HG03439 (cell line): Measurements from ENCODE around the gene KRTAP2-1.
"Not testable (repeated sequence)": the region's sequence is repeated elsewhere in the genome, so short reads cannot be mapped to it uniquely, and the experiment has no call there.

Experiments
- ATAC-seq: cut with Tn5 transposase; IDR thresholded peaks from one replicate; pipeline ENCODE4 v1.9.1; 2021; ENCODE audit warnings: mild to moderate bottlenecking, moderate library complexity; ENCODE audit not compliant: unreplicated experiment

KRTAP2-1 gene

DNA sequence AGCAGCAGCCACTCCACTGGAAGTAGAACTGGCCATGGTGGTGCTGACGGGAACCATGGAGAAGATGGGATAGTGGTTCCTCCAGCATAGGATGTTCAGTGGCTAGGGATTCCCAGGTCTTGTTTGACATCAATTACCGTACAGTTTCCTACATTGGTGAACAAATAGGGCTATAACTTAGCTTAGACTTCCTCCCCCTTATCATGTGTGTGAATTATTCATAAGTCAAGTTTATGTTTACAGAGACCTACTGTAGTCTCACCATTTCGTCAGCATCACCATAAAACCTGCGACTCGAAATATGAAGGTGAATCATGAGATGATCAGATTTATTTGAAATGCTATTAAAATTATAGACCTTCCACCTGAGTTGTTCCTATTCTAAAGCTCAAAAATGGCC is 11.6 kb upstream of the KRTAP2-1 start:
- ATAC-seq: no peak

GRCh38 chr17:41057547-41057946 is 10.4 kb upstream of the KRTAP2-1 start:
- no peak for ATAC-seq

DNA sequence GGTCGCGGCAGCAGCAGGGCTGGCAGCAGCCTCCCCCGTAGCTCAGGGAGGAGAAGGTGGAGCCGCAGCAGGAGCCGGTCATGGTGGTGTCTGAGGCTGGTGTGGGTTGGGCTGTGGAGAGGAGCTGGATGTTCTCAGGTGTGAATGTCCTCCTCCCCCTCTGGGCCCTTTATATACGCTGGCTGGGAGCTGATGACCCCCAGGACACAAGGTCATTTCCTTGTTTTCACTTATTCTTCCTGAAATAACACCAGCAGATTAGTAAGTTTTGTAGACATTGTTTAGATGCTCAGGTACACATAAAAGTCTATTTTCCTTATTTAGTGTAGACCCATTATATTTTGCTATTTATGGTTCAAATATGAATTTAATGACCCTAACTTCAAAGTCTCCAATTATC is 8.0 kb upstream of the KRTAP2-1 start, which contains the start of gene KRTAP2-2:
KRTAP2-2 (minus strand) TSS at position 101 of the 400 bp plus-strand sequence; CDS start at position 82, 19 bp downstream.
- ATAC-seq: not testable (repeated sequence)

- ATAC-seq: not testable (repeated sequence)
These were observed 7.4 kb upstream of the KRTAP2-1 start for GRCh38 chr17:41054556-41054955.

- no peak for ATAC-seq
These were observed 6.9 kb upstream of the KRTAP2-1 start for GRCh38 chr17:41054025-41054424.

DNA sequence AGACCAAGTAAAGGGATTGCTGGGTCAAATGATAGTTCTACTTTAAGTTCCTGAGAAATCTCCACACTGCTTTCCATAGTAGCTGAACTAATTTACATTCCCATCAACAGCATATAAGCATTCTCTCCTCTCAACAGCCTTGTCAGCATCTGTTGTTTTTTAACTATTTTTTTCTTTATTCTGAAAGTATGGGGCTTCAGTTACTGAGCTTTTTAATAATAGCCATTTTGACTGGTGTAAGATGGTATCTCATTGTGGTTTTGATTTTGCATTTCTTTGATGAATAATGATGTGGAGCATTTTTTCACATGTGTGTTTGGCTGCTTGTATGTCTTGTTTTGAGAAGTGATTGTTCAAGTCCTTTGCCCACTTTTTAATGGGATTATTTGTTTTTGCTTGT is 5.5 kb upstream of the KRTAP2-1 start:
- no peak for ATAC-seq

DNA sequence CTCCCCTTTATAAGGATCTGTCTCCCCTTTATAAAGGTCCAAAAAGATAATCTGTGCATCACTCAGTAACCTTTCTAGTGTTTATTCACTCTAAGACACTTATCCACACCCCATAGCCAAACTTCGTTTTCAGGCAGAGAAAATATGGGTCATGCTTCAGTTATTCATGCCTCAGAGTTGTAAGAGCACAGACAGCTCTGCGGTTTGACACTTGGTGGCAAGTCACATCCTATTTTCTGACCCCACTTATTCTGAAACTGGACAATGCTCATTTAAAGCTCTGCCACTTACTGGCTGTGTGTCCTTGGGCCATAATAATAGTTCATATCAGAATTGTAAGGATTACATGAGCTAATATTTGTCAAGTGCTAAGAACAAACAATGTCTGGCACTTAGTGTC is 2.0 kb upstream of the KRTAP2-1 start:
- no peak for ATAC-seq

- no peak for ATAC-seq
These were observed 1.3 kb upstream of the KRTAP2-1 start for GRCh38 chr17:41048441-41048840.

DNA sequence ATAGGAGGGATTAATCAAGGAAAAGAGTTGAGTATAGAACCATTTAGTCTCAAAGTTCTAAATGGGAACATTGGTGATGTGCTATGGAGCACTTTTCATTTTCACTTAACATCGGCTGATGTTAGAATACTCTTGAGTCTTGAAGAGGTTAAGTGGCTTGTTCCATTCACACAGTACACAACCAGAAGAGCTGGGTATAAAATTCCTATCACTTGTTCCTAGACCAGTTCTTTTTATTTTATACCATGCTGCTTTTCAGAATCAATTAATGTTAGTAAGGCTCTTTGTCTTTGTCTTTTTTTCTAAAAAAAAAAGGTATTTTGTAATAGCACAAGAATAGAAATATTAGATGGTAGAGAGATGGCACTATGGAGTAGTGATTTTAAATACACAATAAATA is 4.2 kb downstream of the KRTAP2-1 start:
- no peak for ATAC-seq

DNA sequence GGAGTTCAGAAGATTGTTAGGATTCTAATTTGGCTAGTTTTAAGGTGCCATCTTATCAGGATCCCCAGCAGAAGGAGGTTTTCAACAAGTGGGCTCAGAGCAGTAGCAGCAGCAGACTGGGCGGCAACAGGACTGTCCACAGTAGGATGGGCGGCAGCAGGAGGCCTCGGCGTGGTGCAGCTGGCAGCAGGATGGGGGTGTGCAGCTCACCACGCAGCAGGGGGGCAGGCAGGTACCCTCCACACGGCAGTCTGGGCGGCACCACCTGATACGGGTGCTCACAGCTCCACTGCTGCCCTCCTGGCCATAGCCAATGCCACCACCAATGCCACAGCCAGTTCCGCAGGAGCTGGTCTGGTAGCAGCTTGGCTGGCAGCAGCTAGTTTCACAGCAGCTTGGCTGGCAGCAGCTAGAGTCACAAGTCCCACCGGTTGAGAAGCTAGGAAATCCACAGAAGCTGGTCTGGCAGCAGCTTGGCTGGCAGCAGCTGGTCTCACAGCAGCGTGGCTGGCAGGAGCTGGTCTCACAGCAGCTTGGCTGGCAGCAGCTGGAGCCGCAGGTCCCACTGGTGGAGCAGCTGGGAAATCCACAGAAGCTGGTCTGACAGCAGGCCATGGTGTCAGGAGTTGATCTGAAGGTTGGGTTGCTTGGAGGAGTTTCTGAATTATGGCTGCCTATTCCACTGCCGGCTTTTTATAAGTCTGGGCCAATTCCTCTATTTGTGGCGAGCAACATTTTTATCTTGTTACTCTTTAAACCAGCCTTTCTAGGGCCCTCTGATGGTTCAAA is 6.1 kb downstream of the KRTAP2-1 start, which contains the start of gene KRTAP1-1:
KRTAP1-1 (minus strand) TSS at position 668 of the 789 bp plus-strand sequence; CDS start at position 615, 53 bp downstream.
- not testable (repeated sequence) for ATAC-seq

DNA sequence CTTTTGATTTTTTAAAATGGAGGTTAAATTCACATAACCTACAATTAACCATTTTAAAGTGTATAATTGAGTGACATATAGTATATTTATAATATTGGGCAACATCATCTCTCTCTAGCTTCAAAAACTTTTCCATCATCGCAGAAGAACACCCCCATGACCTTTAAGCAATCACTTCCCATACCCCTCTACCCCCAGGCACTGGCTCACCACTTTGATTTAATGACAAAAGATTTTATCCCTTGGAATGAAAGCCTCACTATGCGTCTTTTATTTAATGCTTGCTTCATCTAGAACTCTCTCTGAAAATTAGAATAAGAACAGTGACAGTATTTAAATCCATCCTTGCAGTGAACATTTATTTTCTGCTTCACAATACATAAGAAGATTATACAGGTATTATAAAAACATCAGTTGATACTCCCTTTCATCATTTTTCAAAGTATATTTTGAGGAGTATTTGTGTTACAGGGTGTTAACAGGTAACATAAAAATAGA is 9.2 kb downstream of the KRTAP2-1 start:
- no peak for ATAC-seq

- ATAC-seq: not testable (repeated sequence)
These were observed 12.7 kb downstream of the KRTAP2-1 start, which contains the start of gene KRTAP1-3 for GRCh38 chr17:41034346-41034935. TSS of gene KRTAP1-3 (minus strand) at chr17:41034874. CDS start at chr17:41034821, 53 bp downstream.

- no peak for ATAC-seq
These were observed 17.4 kb downstream of the KRTAP2-1 start, which contains the start of gene KRTAP1-4 for GRCh38 chr17:41029633-41030245. TSS of gene KRTAP1-4 (minus strand) at chr17:41030195. CDS start at chr17:41030078, 117 bp downstream.

GRCh38 chr17:41026715-41027471 is 20.2 kb downstream of the KRTAP2-1 start, which contains the start of gene KRTAP1-5:
TSS of gene KRTAP1-5 (minus strand) at chr17:41027208. CDS start at chr17:41027155, 53 bp downstream.
- no peak for ATAC-seq

DNA sequence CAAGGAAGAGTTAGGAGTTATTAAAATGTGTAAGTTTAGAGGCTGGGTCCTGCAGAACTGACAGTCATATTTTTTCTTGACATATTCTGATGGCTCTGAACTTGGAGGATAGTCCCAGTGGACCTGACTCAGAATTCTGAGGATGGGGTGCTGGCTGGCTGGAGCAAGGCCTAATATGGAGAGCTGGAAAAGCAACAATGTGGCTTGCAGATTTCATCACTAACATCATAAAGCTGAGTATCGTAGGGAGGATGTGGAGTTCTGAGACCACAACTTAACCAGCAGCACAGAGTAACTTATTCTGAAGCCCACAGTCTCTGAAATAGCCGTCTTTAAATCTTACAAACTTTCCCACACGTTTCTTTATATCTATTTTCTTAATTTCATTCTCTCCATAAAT is 22.4 kb downstream of the KRTAP2-1 start:
- ATAC-seq: no peak

DNA sequence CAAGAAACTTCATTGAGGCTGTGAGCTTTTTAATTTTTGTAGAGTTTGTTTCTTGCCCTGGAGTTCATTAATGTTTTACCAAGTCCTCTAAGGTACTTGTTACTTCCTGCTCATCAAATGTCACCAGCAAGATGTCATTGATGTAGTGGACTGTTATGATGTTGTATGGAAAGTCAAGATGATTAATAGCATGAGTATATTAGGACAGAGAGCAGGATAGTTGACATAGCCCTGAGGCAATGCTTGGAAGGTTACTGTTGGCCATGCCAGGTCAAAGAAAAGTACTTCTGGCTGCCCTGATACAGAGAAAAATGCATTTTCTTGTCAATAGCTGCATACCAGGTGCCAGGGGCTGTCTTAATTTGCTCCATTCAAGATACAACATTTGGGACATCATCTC is 26.8 kb downstream of the KRTAP2-1 start:
- no peak for ATAC-seq

GRCh38 chr17:41019415-41019814 is 27.7 kb downstream of the KRTAP2-1 start:
- ATAC-seq: no peak

- ATAC-seq: no peak
These were observed 28.6 kb downstream of the KRTAP2-1 start for GRCh38 chr17:41018541-41018940.

- no peak for ATAC-seq
These were observed 30.4 kb downstream of the KRTAP2-1 start for GRCh38 chr17:41016578-41017215.

GRCh38 chr17:41015454-41015853 is 31.7 kb downstream of the KRTAP2-1 start:
- ATAC-seq: no peak
